NCI-H1417 treated with DMSO at 0.1 percent for 48 hours (cell line): ENCODE measurements around the gene HOXA3.

ENCODE experiments used
- DNase-seq: peaks from one replicate; lab custom pipeline; 2025; lab: John Stamatoyannopoulos, UW

The HOXA3 gene

DNA sequence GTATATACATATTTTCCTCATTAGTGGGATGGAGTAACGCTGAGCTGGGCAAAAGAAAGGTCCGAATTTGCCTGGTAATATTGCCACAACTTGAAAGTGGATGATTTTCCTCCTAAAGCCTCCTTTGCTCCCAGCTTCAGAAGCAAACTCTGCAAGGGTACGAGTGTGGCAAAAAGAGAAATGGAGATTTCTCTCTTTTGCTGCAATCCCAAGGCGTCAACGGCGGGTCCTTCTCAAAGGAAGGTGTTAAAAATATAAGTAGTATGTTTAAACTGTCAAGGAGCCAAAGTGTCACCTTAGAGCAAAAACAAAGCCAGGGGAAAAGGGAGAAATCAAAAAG is 37.5 kb downstream of the HOXA3 start:
- DNase-seq = no peak

DNA sequence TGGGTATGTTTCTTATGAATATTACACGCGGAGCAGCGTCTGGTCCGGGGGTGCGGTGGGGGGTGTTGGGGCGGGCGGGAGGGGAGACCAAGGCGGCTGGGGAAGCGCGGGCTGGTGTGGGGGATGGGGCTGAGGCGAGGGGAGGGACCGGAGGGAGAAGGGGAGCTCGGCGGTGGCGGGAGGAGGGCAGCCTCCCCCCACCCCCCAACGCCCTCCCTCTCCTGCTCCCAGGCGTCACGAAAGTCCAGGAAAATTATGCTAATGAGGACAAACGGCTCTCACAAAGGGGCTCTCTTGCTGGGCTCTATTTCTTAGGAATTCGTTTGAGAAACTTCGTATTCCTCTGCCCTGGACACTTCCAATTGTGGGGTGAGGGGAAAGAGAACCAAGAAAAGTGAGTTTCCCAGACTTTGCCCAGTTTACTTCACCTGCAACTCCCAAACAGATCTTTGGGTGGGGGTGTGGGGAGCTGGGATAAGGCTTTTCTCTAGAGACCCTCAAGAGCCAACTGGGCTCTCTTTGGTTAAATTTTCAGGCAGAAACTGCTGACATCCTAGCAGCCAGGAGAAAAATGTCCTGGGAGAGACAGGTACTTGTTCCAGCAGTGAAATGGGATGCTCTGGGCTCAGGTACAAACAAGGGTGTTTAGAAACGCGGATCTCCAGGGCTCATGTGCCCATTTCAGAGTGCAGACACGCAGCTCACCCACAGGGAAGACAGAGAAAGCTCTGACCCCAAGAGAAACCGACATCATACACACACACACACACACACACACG is 38.2 kb downstream of the HOXA3 start:
- no peak for DNase-seq

DNA sequence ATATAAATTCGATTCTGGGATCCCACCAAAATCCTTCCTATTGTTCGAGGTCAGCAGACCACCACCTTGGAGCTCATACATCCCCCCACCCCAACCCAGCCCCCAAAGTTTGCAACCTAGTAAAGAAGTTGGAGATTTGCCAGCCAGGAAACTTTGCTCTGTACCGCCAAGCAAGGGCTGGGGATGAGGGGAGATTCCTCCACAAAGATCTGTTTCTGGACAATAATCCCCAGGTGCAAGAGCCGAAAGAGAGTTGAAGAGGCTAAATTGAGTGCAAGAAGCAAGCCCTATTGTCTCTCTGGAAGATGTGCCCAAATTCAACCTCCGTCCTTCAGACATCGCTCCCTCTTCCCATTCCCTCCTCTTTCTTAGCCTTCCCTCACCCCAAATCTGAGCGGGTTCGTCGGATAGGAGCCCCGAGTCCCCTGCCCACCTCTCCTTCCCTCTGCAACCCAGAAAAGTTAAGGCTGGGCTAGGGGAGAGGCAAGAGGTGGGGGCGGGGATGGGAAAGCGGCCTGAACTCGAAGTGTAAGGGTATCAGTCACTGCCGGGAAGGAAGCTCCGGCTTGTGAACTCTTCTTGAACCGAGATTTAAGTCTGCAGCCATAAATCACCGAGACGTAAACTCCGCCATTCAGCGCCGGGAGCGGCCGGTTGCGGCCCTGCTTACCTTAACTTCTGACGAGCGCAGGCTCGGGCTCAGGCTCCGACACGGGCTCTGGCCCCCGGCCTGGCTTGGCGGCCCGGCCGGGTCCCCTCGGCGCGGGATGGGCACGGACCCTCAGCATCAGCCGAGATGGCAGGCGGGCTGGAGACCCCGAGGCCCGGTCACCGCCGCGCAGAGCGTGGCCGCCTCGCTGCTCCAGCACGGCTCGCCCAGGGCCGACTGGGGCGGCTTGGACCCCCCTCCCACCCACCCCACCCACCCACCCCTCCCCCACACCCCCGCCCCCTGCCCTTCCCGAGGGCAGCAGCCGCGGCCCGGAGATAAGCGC is 39.1 kb downstream of the HOXA3 start:
- DNase-seq = no peak

DNA sequence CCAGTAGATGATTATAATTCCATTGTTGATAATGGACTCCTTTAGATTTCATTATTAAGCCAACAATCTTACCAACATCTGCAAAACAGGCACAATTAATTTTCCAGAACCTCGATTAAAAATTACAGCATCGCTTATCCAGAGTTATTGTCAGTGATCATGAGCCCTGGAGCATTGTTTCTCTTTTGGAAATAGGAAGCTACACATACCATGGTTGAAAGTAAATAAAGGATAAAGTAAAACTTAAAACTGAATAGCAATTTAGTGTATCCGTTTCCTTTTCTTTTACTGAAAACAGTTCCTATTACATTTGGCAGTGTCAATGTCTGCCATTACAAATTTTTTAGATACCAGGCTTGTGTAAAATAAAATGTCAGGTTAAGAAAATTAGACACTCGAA is 40.0 kb downstream of the HOXA3 start:
- DNase-seq = no peak

DNA sequence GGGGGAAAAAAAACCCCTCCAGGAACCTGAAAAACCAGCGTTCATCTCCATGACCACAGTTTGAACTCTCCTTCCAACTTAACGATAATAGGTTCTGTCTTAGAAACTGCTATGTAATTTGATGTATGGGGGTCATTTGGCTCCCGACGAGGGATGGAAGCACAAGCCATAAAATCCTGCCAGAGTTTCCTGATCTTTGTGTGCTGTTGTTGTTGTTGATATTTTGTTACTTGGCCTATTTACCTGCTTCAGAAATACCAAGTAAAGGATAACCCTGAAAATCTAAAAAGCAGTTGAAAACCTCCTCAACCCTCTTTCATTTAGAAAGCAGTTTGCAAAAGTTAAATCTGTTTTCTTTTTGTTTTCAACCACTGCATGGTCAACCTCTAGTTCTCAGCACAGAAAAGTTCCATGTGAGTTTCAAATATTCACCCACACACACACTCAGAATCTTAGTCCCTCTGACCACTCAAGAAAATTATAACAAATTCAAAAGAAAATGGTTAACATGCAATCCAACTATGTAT is 40.6 kb downstream of the HOXA3 start:
- no peak for DNase-seq

DNA sequence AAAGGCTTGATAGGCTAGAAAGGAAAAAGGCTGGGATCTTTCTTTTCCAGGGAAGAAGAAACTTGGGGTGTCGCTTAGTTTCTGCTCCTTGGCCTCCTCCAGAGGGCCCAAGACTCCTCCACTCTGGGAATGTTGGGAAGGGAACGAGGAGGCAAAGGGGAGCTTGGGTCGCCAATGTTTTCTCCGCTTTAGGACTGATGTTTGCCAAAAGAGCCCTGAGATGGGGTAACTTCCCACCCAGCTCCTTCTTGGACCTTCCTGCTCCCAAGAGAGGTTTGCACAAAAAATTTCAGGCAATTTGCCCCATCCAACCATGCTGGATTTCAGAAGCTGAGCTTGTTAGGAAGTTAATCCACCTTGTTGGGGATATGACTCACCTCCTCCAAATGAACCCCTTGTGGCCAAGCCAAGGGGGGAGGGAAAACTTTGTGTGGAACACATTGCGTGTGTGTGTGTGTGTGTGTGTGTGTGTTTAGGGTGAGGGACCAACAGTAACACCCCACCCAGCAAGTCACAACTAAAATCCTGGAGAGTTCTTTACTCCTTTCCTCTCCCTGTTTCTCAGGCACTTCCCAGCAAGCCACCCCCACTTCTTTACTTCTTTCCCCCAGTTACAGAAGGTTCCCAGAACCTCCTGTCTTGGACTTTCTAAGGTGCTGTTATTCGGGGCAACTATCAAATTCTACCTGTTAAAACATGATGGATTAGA is 41.2 kb downstream of the HOXA3 start:
- no peak for DNase-seq

DNA sequence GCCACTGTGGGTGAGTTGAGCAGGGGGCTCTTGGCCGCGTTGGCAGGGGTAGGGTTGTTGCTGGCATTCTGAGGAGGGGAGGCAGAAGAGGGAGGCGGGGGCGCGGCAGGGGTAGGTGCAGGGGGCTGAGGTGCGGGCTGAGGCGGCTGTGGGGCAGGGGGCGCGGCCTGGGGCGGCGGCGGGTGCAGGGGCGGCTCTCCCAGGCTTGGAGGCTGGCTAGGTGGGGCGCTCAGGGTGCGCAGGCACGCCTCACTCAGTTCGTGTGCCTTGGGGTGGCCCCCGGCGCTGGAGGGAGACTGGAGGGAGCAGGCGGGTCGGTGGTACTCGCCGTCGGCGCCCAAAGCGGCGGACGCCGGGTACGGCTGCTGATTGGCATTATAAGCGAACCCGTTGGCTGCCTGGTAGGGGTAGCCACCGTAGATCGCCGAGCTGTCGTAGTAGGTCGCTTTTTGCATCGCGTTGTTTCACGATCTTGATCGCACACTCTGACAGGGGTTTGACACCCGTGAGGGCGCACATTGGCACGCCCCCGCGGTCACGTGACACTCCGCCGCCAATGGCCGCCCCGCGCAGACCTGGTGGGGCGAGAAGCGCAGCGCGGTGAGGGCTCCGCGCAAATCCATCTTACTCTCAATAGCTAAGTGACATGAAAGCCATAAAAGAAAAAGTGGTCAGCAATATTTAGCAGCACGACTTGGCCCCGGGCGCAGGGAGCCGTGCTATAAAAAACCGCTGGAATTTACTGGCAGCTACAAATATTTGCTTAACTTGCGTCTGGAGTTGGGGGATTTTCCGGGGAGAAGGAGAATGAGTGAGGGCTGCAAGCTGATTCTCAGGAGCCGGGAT is 42.0 kb downstream of the HOXA3 start:
- DNase-seq = no peak

DNA sequence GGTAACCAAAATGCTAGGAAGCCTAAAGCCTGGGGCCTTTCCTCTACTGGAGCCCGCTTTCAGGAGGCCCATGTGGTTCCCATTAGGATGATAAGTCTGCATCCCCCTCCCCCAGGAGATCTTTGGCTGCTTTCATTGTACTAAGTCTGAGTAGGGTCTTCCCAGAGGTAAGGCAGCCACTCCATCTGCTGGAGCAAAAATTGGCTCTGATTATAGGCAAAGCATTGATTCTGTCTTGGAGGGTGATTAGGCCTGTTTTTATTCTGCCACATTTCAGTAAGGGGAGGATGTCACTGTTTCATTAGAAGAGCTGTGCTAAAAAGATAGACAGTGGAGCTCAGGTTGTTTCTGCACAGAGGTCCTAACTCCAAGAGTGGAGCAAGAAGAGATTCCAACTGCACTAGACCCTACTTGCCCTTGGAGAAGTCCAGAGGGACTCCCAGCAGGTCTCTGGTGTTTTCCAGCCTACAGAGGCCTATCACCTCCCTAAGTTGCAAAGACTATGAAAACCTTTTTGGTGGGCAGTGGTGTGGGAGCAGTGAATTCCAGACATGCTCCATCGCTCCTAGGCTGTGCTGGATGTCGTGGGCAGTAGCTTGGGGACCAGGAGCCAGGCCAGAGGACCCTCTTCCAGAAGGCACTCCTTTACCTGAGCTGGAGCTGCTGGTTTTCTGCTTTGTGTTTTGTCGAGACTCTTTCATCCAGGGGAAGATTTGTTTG is 42.8 kb downstream of the HOXA3 start:
- DNase-seq = no peak

DNA sequence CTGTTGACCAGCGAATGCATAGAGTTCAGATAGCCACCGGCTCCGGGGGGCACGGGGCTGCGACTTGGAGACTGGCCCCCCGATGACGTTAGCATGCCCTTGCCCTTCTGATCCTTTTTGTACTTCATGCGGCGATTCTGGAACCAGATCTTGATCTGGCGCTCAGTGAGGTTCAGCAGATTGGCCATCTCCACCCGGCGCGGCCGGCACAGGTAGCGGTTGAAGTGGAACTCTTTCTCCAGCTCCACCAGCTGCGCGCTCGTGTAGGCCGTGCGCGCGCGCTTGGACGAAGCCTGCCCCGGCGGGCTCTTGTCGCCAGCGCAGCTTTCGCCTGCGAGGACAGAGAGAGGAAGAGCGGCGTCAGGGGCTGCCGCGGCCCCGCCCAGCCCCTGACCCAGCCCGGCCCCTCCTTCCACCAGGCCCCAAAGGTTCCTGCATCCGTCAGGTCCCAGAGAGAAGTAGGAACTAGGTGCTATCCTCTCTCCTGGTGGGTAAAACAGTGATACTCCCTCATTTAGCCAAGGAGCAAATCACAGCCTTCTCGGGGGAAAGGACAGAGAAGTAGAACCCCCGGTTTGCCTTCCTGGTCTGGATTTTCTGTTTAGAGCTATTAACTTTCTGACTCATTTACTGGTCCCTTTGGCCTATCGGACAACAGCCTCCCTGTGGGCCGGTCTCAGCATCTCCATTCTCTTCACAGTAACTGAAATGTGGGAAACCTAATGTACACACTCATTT is 43.8 kb downstream of the HOXA3 start:
- DNase-seq = no peak

DNA sequence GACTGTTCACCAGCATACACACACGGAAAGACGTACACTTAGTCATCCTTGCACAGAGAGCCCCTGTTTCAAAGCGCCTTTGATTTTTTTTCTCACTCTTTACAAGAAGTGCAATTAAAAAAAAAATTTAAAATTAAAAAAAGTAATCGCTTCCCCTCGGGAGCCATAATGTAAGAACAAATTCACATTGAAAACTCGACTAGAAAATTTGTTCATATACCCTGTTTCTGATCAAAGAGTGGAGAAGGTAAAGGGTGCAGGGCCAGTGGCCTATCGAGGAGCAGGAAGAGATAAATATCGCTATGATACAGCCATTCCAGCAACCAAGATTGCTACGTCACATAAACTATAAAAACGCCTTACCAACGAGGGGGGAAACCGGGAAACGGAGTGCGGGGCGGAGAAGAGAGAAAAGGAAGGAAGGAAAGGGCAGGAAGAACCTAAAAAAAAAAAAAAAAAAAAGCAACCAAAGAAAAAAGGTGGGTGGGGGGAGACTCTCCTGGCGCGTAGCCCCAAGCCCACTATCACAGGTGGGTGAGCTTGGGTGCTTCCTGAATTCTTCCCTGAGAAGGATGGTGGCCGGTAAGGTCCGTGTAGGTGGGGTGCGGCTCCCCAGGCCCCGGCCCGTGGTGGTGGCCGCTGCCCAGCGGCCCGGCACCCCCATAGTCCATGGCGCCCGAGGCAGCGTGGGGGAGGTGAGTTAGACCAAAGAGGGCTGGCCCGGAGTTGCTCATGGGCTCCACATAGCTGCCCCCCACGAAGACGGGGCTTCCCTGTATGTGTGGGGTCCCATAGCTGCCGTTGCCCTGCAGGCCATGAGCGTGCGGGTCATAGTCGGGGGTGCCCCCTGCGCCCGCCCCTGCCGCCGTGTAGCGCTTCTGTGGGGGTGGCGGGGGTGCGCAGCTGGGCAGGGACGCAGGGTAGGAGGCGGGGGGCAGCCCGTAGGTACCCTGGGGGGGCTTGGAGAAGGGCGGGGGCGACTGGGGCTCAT is 44.7 kb downstream of the HOXA3 start:
- no peak for DNase-seq

DNA sequence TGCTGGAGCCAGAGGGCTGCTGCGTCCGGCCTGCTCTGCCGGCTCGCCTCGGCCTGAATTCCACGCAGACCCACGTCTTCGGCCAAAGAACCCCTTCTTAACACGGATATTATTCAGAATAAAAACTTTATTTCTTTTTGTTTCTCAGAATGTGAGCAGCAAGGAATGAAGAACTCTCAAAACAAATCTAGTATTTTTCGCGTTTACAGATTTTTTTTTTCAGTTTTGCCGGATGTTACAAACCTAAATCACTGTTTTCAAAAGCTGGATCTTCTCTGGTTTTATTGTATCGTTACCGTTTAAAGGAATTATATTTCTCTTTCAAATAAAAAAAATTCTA is 45.5 kb downstream of the HOXA3 start:
- DNase-seq = no peak

DNA sequence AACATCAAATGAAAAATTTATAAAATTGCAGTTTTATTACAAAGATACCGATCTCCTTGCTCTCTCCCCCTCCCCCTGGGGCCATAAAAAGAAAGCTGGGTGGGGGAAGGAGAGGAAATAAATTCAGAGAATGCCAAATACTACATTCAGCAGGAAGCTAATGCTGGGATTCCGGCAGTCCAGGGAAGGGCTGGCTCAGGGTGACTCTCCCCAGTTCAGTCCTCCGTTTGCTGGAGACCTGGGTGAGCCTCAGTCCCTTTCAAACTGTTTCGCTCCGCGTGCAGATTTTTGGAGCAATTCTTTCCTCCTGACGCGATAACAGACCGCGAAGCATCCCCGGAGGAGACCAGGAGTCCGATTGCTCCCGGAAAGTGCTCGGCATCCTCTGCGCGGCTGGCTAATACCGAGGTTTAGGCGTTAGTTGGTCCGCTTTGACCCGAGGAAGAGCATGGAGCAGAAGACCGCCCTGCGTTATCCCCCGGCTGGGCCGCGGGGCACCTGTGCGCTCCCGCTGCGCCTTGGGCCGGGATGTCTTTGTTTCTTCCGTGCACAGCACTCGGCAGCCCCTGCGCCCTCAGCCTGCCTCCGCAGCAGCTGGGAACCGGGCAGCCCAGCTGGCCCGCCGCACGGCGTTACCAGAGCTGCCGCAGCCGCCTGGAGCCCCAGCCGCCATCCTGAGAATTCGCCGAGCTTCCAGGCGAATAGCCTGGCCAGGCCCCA is 46.0 kb downstream of the HOXA3 start:
- DNase-seq = no peak

DNA sequence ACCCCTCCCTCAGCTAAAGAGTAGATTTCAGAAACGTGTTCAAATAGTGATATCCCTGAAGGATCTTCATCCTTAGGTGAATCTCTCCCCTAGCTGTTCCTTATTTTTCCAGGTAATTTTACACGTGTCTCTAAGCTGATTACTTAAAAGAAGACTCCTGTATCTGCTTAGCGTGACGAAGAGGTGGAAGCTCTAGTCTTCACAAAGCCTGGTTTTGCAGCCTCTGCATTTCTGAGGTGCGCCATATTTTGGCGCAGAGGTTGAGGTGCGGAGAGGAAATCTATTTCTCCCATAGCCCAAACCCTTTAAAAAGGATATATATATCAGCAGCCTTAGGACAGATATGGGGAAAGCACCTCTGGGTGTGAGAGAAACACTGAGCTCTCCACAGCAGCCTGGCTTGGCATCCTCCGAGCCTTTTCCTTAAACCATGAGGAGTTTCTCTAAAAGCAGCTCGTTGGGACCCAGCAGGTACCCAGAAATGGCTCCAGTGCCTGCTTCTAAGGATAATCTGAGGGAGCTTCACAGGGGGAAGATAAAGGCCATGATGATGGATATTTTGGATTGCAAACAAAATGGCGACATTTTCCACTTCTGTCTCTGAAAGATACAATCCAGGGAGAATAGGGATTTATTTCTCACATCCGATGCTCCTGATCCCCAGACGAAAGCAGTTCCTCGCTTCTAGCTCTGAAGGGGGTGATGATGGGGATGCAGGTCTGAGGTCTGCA is 46.9 kb downstream of the HOXA3 start:
- DNase-seq = no peak

DNA sequence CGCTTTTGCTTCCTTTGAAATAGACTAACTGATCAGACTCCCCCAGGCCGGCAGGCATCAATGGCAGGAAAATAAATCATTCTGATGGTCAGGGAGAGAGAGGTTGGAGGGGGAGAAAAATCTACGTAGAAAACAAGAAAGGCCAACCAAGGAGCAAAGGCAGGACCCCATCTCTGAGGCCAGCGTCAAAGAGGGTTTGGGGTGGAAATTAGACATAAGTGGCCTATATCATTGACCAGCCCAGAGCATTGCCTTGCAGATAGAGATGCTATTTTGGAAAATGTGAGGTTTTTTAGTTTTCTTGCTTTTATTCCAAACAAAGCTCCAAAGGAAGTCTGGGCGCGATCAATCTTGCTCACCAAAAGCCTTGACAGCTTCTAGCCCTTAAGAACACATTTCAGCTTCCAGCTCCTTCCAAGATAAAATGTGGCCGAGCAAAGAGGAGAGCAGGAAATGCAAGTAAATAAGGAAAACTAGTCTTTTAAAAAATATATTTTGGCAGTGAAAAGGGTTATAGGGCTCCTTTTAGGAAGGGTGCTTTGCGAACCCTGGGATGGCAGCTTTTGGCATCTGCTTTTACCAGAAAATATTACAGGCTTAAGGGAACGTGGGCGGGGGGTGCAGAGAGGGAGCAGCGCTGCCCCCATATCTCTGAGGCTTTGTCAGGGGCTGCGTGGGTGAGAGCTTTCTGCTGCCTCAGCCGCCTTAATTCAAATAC is 47.9 kb downstream of the HOXA3 start:
- DNase-seq = no peak

DNA sequence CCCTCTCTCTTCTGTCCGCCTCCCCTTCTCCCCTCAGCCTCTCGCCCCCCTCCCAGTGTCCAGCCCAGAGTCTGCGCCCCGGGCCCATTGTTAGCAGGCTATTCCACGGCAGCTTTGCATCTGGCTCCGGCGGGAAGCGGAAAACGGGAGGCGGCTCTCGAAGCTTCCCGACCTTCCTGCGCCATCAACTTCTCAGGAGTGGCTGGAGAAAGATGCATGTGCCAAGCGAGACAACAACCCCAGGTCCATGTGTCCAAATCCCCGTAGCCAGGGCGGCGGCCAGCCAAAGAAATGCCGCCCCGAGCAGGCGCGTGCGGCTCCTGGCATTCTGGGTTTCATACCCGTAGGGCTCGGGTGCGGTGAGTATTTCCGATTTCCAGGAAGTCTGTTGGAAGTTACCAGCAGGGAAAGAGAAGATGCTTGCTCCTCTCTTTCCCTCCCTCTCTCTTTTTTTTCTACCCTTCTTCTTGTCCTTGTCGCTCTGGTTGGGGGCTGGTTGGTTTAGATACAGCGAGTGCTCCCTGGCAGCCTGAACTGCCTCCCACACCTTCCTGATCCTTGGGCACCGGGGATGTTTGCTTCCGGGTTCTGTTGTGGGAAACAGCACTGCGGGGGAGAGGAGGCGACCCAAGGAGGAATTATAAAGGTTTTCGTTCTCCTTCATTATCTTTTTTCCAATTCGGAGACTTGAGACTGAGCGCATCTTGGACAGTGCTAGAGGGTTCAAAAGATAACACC is 48.7 kb downstream of the HOXA3 start:
- no peak for DNase-seq
